ENCODE measurements around the gene IGF1. TPM values are rescaled to one million over a fixed set of nuclear protein-coding genes. Genes with fewer than 3 reads are reported as not detected.

Gene IGF1
- total RNA-seq, 2 experiments from 2014 or later: 0.90 to 1.2 TPM

DNA sequence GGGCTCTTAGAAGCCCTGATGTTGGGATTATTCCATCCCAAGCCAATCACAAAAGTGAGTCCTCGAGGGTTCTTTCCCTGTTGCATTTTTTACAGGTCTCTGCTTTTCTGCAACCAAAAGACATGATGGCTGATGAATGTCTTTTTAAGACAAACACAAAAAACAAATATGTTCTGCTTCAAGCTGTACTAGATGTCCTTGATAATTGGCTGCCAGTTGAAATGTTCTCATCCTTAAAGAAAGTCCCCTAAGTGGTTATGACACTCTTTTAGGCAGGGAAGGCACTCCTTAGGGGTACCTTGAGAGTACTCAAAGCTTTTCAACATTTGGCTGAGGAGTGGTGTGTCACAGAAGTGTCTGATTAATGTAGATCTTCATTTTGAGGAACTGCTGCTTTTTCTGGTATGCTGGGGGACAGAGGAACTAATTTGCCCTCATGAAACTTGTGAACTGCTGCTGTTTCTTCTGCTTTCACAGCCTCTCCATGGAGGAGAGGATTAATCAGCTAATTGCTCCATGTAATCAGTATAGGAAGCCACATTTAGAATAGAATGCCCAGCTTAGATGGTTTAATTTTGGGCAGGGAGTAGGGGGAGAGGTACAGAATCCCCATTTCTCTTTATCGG, 22.8 kb upstream of the IGF1 start:
- Mint-ChIP-seq H3K9me3 (no peaks in the 10 kb centered on the region), H3K36me3 (ENCODE audit: low read depth) (no peaks in the 10 kb centered on the region), H3K4me3 (no peak overlapping the region), H3K4me1 (ENCODE audit: low read depth) (no peaks in the 10 kb centered on the region), H3K27ac (no peak overlapping the region), H3K27me3 (peaks cover 16% of the 10 kb centered on the region)
- TF ChIP-seq, protein P1, sequence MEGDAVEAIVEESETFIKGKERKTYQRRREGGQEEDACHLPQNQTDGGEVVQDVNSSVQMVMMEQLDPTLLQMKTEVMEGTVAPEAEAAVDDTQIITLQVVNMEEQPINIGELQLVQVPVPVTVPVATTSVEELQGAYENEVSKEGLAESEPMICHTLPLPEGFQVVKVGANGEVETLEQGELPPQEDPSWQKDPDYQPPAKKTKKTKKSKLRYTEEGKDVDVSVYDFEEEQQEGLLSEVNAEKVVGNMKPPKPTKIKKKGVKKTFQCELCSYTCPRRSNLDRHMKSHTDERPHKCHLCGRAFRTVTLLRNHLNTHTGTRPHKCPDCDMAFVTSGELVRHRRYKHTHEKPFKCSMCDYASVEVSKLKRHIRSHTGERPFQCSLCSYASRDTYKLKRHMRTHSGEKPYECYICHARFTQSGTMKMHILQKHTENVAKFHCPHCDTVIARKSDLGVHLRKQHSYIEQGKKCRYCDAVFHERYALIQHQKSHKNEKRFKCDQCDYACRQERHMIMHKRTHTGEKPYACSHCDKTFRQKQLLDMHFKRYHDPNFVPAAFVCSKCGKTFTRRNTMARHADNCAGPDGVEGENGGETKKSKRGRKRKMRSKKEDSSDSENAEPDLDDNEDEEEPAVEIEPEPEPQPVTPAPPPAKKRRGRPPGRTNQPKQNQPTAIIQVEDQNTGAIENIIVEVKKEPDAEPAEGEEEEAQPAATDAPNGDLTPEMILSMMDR (IDR thresholded peaks at IDR 0.05): no peak
- ChIA-PET CTCF (no interaction called here), POLR2A (no interaction called here)
- intact Hi-C loops (cut with micrococcal nuclease): no loop called here
- ATAC-seq (no peak), DNase-seq (no peak)

DNA sequence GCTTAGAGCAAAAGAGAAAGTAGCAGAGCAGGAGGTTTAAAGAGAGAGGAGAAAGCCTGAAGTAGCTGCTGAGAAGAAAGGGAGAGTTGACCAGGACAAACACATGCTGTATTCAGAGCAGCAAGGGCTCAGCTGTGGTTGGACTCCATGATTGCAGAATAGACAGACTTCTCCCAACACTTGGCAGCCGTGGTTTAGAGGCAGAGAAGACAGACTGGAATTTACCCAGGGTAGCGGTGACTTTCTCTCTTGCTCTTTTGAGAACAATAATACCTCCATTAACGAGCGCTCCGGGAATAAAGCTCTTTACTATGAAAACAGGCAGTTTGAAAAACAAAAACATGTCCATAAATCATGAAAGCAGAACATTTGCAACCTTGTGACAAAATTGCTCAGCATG, 21.4 kb upstream of the IGF1 start:
- H3K9me3 Mint-ChIP-seq: no peaks in the 10 kb centered on the region
- ATAC-seq (no peak), DNase-seq (no peak)
- no peaks in the 10 kb centered on the region for H3K36me3 Mint-ChIP-seq (ENCODE audit: low read depth)
- H3K27me3 Mint-ChIP-seq: peaks cover 16% of the 10 kb centered on the region
- H3K27ac Mint-ChIP-seq: no peak overlapping the region
- ChIA-PET POLR2A (interaction anchor here (0.6 kb wide), 1 partner anchor 261 kb away, joined by 3 read pairs; no protein-coding TSS in a partner anchor), CTCF (interaction anchor here (0.6 kb wide), 1 partner anchor 18 kb away, joined by 3 read pairs; no protein-coding TSS in a partner anchor)
- intact Hi-C loops (cut with micrococcal nuclease): no loop called here
- no peaks in the 10 kb centered on the region for H3K4me1 Mint-ChIP-seq (ENCODE audit: low read depth)
- TF ChIP-seq, protein P1 (IDR thresholded peaks at IDR 0.05): no peak
- no peak overlapping the region for H3K4me3 Mint-ChIP-seq

DNA sequence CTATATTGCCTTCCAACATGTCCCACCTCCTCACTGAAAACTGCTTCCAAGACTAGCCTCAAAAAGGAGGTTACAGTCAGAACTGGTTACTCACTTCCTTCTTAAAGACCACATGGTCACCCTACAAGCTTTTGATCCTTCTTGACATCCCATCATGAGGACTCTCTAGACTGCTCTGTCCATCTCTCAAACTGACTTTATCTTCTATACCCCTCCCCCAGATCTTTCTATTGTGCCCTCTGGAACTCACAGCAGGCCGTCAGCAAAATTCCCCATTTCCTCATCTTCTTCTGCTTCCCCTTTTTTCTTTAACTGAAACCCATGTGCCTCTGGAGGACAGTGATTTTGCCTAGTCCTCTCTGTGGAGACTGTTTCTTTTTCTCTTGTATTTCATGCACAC, 18.1 kb upstream of the IGF1 start:
- POLR2A ChIA-PET: no interaction called here
- CTCF ChIA-PET: no interaction called here

DNA sequence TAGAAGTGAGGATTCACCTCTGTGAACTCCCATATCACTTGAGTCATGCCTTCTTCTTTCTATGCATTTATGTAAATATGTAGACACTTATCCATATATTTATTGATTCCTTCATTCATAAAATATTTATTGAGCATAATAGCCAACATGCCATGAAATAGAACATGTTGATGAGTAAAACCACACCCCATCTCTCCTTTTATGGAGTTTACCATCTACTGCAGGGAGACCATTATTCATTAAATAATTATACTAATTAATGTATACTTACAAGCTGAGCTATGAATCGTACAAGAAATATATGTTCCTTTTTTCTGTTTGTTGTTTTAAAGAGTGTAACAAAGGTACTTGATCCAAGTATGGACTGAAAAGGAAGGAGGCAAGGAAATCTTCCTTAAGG, 17.4 kb upstream of the IGF1 start:
- TF ChIP-seq, protein P1 (IDR thresholded peaks at IDR 0.05): no peak
- intact Hi-C loops (cut with micrococcal nuclease): no loop called here
- H3K4me3 Mint-ChIP-seq: no peak overlapping the region
- no peak overlapping the region for H3K27ac Mint-ChIP-seq
- no peaks in the 10 kb centered on the region for H3K4me1 Mint-ChIP-seq (ENCODE audit: low read depth)
- ChIA-PET CTCF (no interaction called here), POLR2A (no interaction called here)
- peaks cover 24% of the 10 kb centered on the region for H3K27me3 Mint-ChIP-seq
- no peak for ATAC-seq
- H3K9me3 Mint-ChIP-seq: no peaks in the 10 kb centered on the region
- DNase-seq: no peak
- no peaks in the 10 kb centered on the region for H3K36me3 Mint-ChIP-seq (ENCODE audit: low read depth)

More for the DNA sequence above, 18.1 kb upstream of the IGF1 start:
- Mint-ChIP-seq H3K27ac (no peak overlapping the region), H3K4me3 (no peak overlapping the region), H3K27me3 (peaks cover 21% of the 10 kb centered on the region), H3K9me3 (no peaks in the 10 kb centered on the region), H3K4me1 (ENCODE audit: low read depth) (no peaks in the 10 kb centered on the region), H3K36me3 (ENCODE audit: low read depth) (no peaks in the 10 kb centered on the region)
- TF ChIP-seq, protein P1 (IDR thresholded peaks at IDR 0.05): no peak
- intact Hi-C loops (cut with micrococcal nuclease): no loop called here
- DNase-seq (no peak), ATAC-seq (no peak)

DNA sequence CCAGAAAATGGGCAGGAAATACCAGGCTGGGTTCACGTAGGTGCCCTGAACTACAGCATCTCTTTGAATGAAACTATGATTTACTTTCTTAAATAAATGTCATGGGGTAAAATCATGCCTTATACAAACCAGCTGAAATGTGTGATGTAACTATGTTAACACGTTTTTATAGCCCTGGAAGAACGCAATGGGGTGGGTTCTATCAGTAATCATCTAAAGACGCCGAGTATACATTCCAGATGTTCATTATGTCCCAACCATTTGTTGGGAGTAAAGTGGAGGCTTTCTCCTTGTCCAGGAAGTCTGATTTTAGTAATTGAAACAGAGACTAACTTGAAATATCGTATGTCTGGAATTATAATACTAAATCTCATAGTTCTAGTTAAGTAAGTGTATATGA, 16.2 kb upstream of the IGF1 start:
- peaks cover 28% of the 10 kb centered on the region for H3K27me3 Mint-ChIP-seq
- TF ChIP-seq, protein P1 (IDR thresholded peaks at IDR 0.05): no peak
- ChIA-PET POLR2A (no interaction called here), CTCF (no interaction called here)
- H3K4me3 Mint-ChIP-seq: no peak overlapping the region
- ATAC-seq: no peak
- no peak for DNase-seq
- intact Hi-C loops (cut with micrococcal nuclease): no loop called here
- H3K36me3 Mint-ChIP-seq (ENCODE audit: low read depth): no peaks in the 10 kb centered on the region
- no peak overlapping the region for H3K27ac Mint-ChIP-seq
- H3K9me3 Mint-ChIP-seq: no peaks in the 10 kb centered on the region
- H3K4me1 Mint-ChIP-seq (ENCODE audit: low read depth): no peaks in the 10 kb centered on the region

All from activated CD8-positive, alpha-beta T cell treated with anti-CD3 and anti-CD28 coated beads for 36 hours (primary cell).